ENCODE results near the gene ADAMTS14. TPM values are rescaled to one million over a fixed set of nuclear protein-coding genes. Genes with fewer than 3 reads are reported as not detected.

ADAMTS14 gene
- total RNA-seq, 2 experiments from 2014 or later, result 0.16 to 0.25 TPM

DNA sequence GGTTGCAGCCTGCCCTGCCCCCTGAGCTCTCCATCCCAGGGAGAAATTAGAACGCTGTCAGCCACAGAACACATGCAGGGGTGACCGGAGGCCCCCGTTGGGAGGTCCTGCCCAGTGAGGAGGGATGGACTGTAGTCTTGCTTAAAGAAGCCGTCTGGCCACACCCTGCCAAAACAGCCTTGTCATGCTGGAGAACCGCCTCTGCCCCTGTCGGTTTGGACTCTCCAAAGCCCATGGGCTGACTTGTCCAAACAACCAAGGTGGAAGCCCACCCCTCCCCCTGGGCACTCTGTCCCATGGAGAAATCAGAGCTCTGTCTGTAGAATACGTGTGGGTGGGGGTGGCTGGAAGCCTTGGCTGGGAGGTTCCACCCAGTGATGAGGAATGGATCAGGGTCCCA lies 125.5 kb downstream of the ADAMTS14 start:
- H3K9me3 Mint-ChIP-seq, result no peaks in the 10 kb centered on the region
- TF ChIP-seq, protein P1, sequence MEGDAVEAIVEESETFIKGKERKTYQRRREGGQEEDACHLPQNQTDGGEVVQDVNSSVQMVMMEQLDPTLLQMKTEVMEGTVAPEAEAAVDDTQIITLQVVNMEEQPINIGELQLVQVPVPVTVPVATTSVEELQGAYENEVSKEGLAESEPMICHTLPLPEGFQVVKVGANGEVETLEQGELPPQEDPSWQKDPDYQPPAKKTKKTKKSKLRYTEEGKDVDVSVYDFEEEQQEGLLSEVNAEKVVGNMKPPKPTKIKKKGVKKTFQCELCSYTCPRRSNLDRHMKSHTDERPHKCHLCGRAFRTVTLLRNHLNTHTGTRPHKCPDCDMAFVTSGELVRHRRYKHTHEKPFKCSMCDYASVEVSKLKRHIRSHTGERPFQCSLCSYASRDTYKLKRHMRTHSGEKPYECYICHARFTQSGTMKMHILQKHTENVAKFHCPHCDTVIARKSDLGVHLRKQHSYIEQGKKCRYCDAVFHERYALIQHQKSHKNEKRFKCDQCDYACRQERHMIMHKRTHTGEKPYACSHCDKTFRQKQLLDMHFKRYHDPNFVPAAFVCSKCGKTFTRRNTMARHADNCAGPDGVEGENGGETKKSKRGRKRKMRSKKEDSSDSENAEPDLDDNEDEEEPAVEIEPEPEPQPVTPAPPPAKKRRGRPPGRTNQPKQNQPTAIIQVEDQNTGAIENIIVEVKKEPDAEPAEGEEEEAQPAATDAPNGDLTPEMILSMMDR (IDR thresholded peaks at IDR 0.05), result no peak
- POLR2A ChIA-PET, result no interaction called here
- peaks cover 20% of the 10 kb centered on the region for H3K27me3 Mint-ChIP-seq
- CTCF ChIA-PET, result interaction anchor here (0.7 to 0.8 kb wide), 2 partner anchors 11 to 369 kb away, joined by 3 read pairs; no protein-coding TSS in a partner anchor
- H3K4me1 Mint-ChIP-seq (ENCODE audit: low read depth), result no peaks in the 10 kb centered on the region
- intact Hi-C loops (cut with micrococcal nuclease), result no loop called here
- H3K4me3 Mint-ChIP-seq, result no peak overlapping the region
- DNase-seq (no peak), ATAC-seq (no peak)
- H3K36me3 Mint-ChIP-seq (ENCODE audit: low read depth), result no peaks in the 10 kb centered on the region
- no peak overlapping the region for H3K27ac Mint-ChIP-seq

DNA sequence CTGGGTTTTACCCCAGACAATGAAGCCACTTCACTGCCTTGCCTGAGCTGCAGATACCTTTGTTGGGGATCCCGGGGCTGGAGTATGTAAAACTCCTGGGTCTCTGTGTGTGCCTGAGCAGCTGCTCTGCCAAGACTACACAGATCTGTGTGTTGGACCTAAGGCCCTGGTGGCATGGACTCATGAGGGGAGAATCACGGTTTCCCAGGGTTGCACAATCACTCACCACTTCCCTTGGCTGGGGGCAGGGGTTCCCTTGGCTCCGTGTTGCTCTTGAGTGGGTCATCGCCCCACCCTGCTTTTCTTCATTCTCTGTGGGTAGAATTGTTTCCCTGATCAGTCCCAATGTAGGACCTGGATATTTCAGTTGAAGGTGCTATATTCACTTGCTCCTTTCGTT lies 126.8 kb downstream of the ADAMTS14 start:
- Mint-ChIP-seq H3K4me3 (no peak overlapping the region), H3K36me3 (ENCODE audit: low read depth) (no peaks in the 10 kb centered on the region), H3K4me1 (ENCODE audit: low read depth) (no peaks in the 10 kb centered on the region), H3K9me3 (no peaks in the 10 kb centered on the region), H3K27ac (no peak overlapping the region), H3K27me3 (peaks cover 23% of the 10 kb centered on the region)
- ChIA-PET POLR2A (interaction anchor here (1.2 kb wide), 1 partner anchor 23 kb away, joined by 3 read pairs; no protein-coding TSS in a partner anchor), CTCF (no interaction called here)
- DNase-seq (no peak), ATAC-seq (no peak)
- TF ChIP-seq, protein P1 (IDR thresholded peaks at IDR 0.05), result no peak
- intact Hi-C loops (cut with micrococcal nuclease), result no loop called here

DNA sequence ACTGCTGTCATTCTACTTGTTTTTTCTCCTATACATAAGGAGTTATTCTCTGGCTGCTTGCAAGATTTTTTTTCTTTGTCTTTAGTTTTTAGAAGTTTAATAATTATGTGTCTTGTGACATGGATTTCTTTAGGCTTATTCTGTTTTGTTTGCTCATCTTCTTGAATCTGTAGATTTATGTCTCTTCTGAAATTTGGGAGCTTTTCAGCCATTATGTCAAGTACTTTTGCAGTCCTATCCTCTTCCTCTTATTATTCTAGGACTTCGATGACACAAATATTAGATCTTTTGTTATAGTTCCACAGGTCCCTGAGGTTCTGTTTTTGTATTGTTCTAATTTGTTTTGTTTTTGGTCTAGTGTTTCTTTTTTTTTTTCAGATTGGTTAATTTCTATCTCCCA lies 129.5 kb downstream of the ADAMTS14 start:
- Mint-ChIP-seq H3K36me3 (ENCODE audit: low read depth) (no peaks in the 10 kb centered on the region), H3K27ac (no peak overlapping the region), H3K4me1 (ENCODE audit: low read depth) (no peaks in the 10 kb centered on the region), H3K9me3 (no peaks in the 10 kb centered on the region), H3K4me3 (no peak overlapping the region), H3K27me3 (peaks cover 26% of the 10 kb centered on the region)
- ATAC-seq (no peak), DNase-seq (no peak)
- POLR2A ChIA-PET, result no interaction called here
- intact Hi-C loops (cut with micrococcal nuclease), result no loop called here
- TF ChIP-seq, protein P1 (IDR thresholded peaks at IDR 0.05), result no peak
- CTCF ChIA-PET, result no interaction called here

DNA sequence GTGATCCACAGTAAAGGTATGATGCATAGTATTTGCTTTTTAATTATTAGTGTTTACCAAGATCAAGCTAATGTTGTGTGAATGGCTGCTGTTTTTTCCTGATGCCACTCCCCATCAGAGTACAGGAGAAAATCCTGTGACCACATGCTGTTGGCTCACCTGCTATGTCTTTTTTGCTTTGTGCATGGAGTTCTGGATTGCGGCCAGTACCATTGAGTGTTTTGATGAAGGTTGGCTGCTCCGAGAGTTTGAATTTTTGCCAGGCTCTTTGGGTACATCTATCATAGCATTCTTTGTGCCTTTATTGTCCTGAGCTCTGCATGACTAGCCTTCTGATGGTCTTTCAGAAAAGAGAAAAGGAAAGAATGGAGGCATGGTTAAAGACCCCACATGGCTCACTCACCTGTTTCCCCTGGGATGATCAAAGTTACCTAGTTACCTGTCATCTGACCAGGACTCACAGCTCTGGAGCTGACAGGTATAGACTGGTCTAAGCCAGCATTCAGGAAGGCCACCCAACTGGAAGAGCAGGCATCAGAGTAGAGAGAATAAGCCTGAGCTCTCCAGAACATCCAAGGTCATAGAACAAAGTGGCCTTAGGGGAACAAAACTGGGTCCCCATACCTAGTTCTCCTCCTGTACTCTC lies 131.6 kb downstream of the ADAMTS14 start:
- intact Hi-C loops (cut with micrococcal nuclease), result no loop called here
- Mint-ChIP-seq H3K4me3 (no peak overlapping the region), H3K27ac (no peak overlapping the region), H3K9me3 (no peaks in the 10 kb centered on the region), H3K36me3 (ENCODE audit: low read depth) (no peaks in the 10 kb centered on the region), H3K4me1 (ENCODE audit: low read depth) (no peaks in the 10 kb centered on the region), H3K27me3 (peaks cover 17% of the 10 kb centered on the region)
- ATAC-seq (no peak), DNase-seq (no peak)
- TF ChIP-seq, protein P1 (IDR thresholded peaks at IDR 0.05), result no peak
- POLR2A ChIA-PET, result no interaction called here
- CTCF ChIA-PET, result interaction anchor here (0.8 to 1.6 kb wide), 2 partner anchors 48 to 245 kb away, joined by 3 read pairs; no protein-coding TSS in a partner anchor

DNA sequence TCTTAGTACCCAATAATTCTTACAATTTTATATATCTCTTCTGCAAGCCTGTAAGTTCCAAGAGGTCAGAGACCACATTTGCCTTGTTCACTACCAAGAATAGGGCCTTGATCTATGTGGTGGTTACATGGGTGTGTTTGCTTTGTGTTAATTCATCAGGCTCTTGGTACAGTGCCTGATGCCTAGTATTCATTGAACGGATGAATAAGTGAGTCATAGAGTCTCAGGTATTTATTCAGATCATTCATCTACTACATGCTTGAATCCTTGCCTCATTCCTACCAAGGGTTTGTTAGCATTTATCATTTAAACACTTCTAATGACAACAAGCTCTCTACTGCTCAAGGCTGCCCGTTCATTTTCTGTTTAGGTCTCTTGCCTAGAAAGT lies 132.1 kb downstream of the ADAMTS14 start:
- Mint-ChIP-seq H3K4me3 (no peak overlapping the region), H3K27me3 (peaks cover 12% of the 10 kb centered on the region)
- CTCF ChIA-PET, result interaction anchor here (0.8 to 1.6 kb wide), 3 partner anchors 12 to 246 kb away, joined by 3 read pairs; no protein-coding TSS in a partner anchor

More for the DNA sequence above, 132.1 kb downstream of the ADAMTS14 start:
- DNase-seq, result no peak
- Mint-ChIP-seq H3K4me1 (ENCODE audit: low read depth) (no peaks in the 10 kb centered on the region), H3K9me3 (no peaks in the 10 kb centered on the region), H3K27ac (no peak overlapping the region), H3K36me3 (ENCODE audit: low read depth) (no peaks in the 10 kb centered on the region)
- intact Hi-C loops (cut with micrococcal nuclease), result no loop called here
- TF ChIP-seq, protein P1 (IDR thresholded peaks at IDR 0.05), result no peak
- POLR2A ChIA-PET, result no interaction called here
- ATAC-seq, result no peak

Measured in activated CD8-positive, alpha-beta T cell treated with anti-CD3 and anti-CD28 coated beads for 36 hours (primary cell).